Ramos (cell line): Measurements from ENCODE around the gene EMID1.

Experiments
- in situ Hi-C: fragments of 300-500 bp; cut with MboI; formaldehyde crosslinking; loops from one replicate; pipeline ENCODE4 v1.14.3; 2022; ENCODE audit warnings: low sequenced_read_pairs; ENCODE audit not compliant: unreplicated experiment

Gene EMID1

GRCh38 chr22:29205594-29206371 lies at the start of gene EMID1:
Gene EMID1, plus strand, starts transcription at chr22:29205896. Its CDS starts 143 bp downstream, at chr22:29206039.
- in situ Hi-C loops = no loop called here

GRCh38 chr22:29155966-29156365 lies 49.7 kb upstream of the EMID1 start:
- in situ Hi-C loops = no loop called here

GRCh38 chr22:29156507-29156906 lies 49.2 kb upstream of the EMID1 start:
- in situ Hi-C loops = no loop called here

- in situ Hi-C loops = no loop called here
These were observed 47.7 kb upstream of the EMID1 start for GRCh38 chr22:29157759-29158535.

- in situ Hi-C loops = no loop called here
These were observed 47.1 kb upstream of the EMID1 start for GRCh38 chr22:29158546-29158945.

- in situ Hi-C loops = no loop called here
These were observed 41.9 kb upstream of the EMID1 start for GRCh38 chr22:29163808-29164207.

- in situ Hi-C loops = no loop called here
These were observed 40.2 kb upstream of the EMID1 start for GRCh38 chr22:29165321-29166060.

- in situ Hi-C loops = no loop called here
These were observed 39.5 kb upstream of the EMID1 start for GRCh38 chr22:29166180-29166579.

GRCh38 chr22:29167032-29167911 lies 38.4 kb upstream of the EMID1 start:
- in situ Hi-C loops = no loop called here

GRCh38 chr22:29171721-29172120 lies 34.0 kb upstream of the EMID1 start:
- in situ Hi-C loops = no loop called here

GRCh38 chr22:29172216-29172615 lies 33.5 kb upstream of the EMID1 start:
- in situ Hi-C loops = no loop called here

GRCh38 chr22:29175312-29175835 lies 30.3 kb upstream of the EMID1 start:
- in situ Hi-C loops = no loop called here

- in situ Hi-C loops = no loop called here
These were observed 21.5 kb upstream of the EMID1 start for GRCh38 chr22:29183971-29184848.

- in situ Hi-C loops = no loop called here
These were observed 20.7 kb upstream of the EMID1 start for GRCh38 chr22:29184849-29185490.

- in situ Hi-C loops = no loop called here
These were observed 19.4 kb upstream of the EMID1 start for GRCh38 chr22:29186302-29186701.

GRCh38 chr22:29187831-29188230 lies 17.9 kb upstream of the EMID1 start:
- in situ Hi-C loops = no loop called here

- in situ Hi-C loops = no loop called here
These were observed 15.6 kb upstream of the EMID1 start for GRCh38 chr22:29190051-29190450.

- in situ Hi-C loops = no loop called here
These were observed 14.8 kb upstream of the EMID1 start for GRCh38 chr22:29190918-29191317.
